ENCODE results near the gene PDE6B. TPM values are rescaled to one million over a fixed set of nuclear protein-coding genes. Genes with fewer than 3 reads are reported as not detected.
A peak's percentile ranks its signal among the peaks of the same experiment; 100 is the strongest.

The PDE6B gene
- total and polyA plus RNA-seq, 2 experiments from 2014 or later = 3.4 to 5.0 TPM

- H3K4me3 ChIP-seq = peak overlapping the region; percentile 70
- peaks cover 8% of the 10 kb centered on the region for H3F3A ChIP-seq (replicated peaks; ENCODE audit: low read depth)
- H3K27me3 ChIP-seq (ENCODE audit: insufficient read depth) = no peaks in the 10 kb centered on the region
- H3K36me3 Mint-ChIP-seq (ENCODE audit: low read depth) = no peaks in the 10 kb centered on the region; the same call in 2 of the 3 replicates
- H3K4me3 Mint-ChIP-seq = peak overlapping the region; percentile 68
- H3K27ac Mint-ChIP-seq = no peak overlapping the region
- no peaks in the 10 kb centered on the region for H3K36me3 ChIP-seq (ENCODE audit: insufficient read depth)
- H3K79me2 ChIP-seq (replicated peaks; ENCODE audit: insufficient read depth) = no peaks in the 10 kb centered on the region
- no peaks in the 10 kb centered on the region for H3K4me1 ChIP-seq (ENCODE audit: insufficient read depth)
- peak; percentile 77 for DNase-seq (ENCODE audit: low spot score)
- H4K20me1 ChIP-seq (replicated peaks; ENCODE audit: insufficient read depth) = no peaks in the 10 kb centered on the region
- H3K4me1 Mint-ChIP-seq = peaks cover 8% of the 10 kb centered on the region
- H3K4me2 ChIP-seq = peak overlapping the region; percentile 88
- H2AFZ ChIP-seq = peak overlapping the region; percentile 80; the same call in 1 of the 2 replicates
- H3K9me2 ChIP-seq (ENCODE audit: insufficient read depth) = no peaks in the 10 kb centered on the region
- ATAC-seq = peak; percentile 22
- no peak for TF ChIP-seq NANOG (IDR thresholded peaks at IDR 0.05; ENCODE audit: borderline replicate concordance)
- no peak for TF ChIP-seq ZNF462 (CRISPR knock-in tag; IDR thresholded peaks at IDR 0.05)
- TF ChIP-seq STAT1 (IDR thresholded peaks at IDR 0.05; ENCODE audit: unreplicated experiment) = no peak
- peak; percentile 57; the same call in 1 of the 2 replicates for TF ChIP-seq POLR2AphosphoS5 (IDR thresholded peaks at IDR 0.05; ENCODE audit: low read depth)
- no peak for TF ChIP-seq JUNB (IDR thresholded peaks at IDR 0.05; ENCODE audit: unreplicated experiment)
- H3K9me3 Mint-ChIP-seq = peaks cover 3% of the 10 kb centered on the region; the same call in 2 of the 3 replicates
- peaks cover 18% of the 10 kb centered on the region for H3K27me3 Mint-ChIP-seq (ENCODE audit: insufficient read depth, low read depth, poor library complexity)
- no peak overlapping the region for H3K27ac ChIP-seq (ENCODE audit: low read depth)
Observed at GRCh38 chr4:680928-681645, 55.7 kb downstream of the PDE6B start.

Data from GM23338 (cell line).